ENCODE data around the gene CISH. TPM values are rescaled to one million over a fixed set of nuclear protein-coding genes. Genes with fewer than 3 reads are reported as not detected.

The CISH gene
- total and polyA plus RNA-seq, 10 of the 15 experiments (the other 5 are each of a cell fraction or from before 2014, with no cell fraction given), result 0.21 to 4.4 (median 1.8) TPM

GRCh38 chr3:50567386-50568167 is 44.0 kb downstream of the CISH start, which contains the start of gene C3orf18 (continued):
- no peak for TF ChIP-seq ZBTB33 (IDR thresholded peaks at IDR 0.05)
- no peak for TF ChIP-seq ZNF274 (IDR thresholded peaks at IDR 0.05; ENCODE audit: insufficient read depth, insufficient read length)
- no peak for TF ChIP-seq ZNF24 (IDR thresholded peaks at IDR 0.05)
- TF ChIP-seq, protein P1, sequence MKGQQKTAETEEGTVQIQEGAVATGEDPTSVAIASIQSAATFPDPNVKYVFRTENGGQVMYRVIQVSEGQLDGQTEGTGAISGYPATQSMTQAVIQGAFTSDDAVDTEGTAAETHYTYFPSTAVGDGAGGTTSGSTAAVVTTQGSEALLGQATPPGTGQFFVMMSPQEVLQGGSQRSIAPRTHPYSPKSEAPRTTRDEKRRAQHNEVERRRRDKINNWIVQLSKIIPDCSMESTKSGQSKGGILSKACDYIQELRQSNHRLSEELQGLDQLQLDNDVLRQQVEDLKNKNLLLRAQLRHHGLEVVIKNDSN (IDR thresholded peaks at IDR 0.05; ENCODE audit: borderline replicate concordance, extremely low read length, insufficient read depth, low read depth, low read length), result no peak
- TF ChIP-seq NRF1 (conservative IDR thresholded peaks at IDR 0.05; ENCODE audit: low read depth, low read length), result no peak; the same call in 1 of the 2 replicates

DNA sequence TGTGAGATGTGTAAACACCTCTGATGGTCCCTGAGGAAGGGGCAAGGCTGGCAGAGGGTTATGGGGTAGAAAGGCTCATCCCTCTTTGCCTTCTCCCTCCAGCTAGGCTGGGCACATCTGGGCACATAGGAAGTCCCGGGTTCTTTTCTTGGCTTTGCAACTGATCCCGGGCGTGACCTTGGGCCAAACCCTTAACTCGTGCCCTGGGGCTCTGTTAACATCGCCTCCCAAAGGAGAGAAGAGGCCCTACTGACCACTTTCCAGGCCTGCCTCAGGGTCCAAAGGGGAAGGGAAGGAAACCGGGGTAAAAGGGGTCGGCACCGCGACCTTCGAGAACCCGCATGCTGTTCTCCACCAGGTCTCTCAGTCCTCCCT is 44.6 kb downstream of the CISH start:
- ChIA-PET CTCF (interaction anchor here (0.8 to 9.9 kb wide), 10 partner anchors 10 to 1115 kb away, joined by 3 to 164 read pairs (median 6); partner anchors contain the start of genes CISH and MAPKAPK3), RAD21 (ENCODE audit: unreplicated experiment) (interaction anchor here (0.8 to 2.0 kb wide), 7 partner anchors 23 to 53 kb away, joined by 3 to 14 read pairs (median 4); partner anchors contain the start of gene CISH), POLR2A (interaction anchor here (0.6 to 2.5 kb wide), 14 partner anchors 19 to 1417 kb away, joined by 3 to 14 read pairs (median 4); partner anchors contain the start of genes CISH, CYB561D2, MAPKAPK3 and NPRL2), SMC1A (ENCODE audit: uncharacterized antibody, unreplicated experiment) (interaction anchor here (1.0 to 2.9 kb wide), 5 partner anchors 23 to 49 kb away, joined by 3 to 21 read pairs (median 3); partner anchors contain the start of gene CISH)
- Histone ChIP-seq H4K20me1 (ENCODE audit: control insufficient read depth, insufficient read depth) (no peaks in the 10 kb centered on the region), H3K4me3 (peak overlapping the region; percentile 81; the same call in 1 of the 2 replicates), H3K9ac (ENCODE audit: control insufficient read depth, insufficient read depth, low read length) (peak overlapping the region; percentile 24; the same call in 1 of the 2 replicates), H2AFZ (ENCODE audit: control insufficient read depth, low read depth, low read length) (peak overlapping the region; percentile 73), H3K4me1 (ENCODE audit: control insufficient read depth, insufficient read depth, low read length) (peaks cover 13% of the 10 kb centered on the region), H3K4me2 (ENCODE audit: control insufficient read depth, insufficient read depth) (peak overlapping the region; percentile 96), H3K27ac (ENCODE audit: control insufficient read depth, insufficient read depth) (no peak overlapping the region), H3K27me3 (replicated peaks in 1 of 2; ENCODE audit: control insufficient read depth in 2 of 2, insufficient read depth in 2 of 2, low read length in 1 of 2) (no peaks in the 10 kb centered on the region), H3K9me3 (replicated peaks; ENCODE audit: control insufficient read depth, insufficient read depth, low read length) (no peaks in the 10 kb centered on the region), H3K36me3 (ENCODE audit: control insufficient read depth in 2 of 2, insufficient read depth in 2 of 2, low read length in 1 of 2) (no peaks in the 10 kb centered on the region), H3K79me2 (ENCODE audit: control insufficient read depth, insufficient read depth, low read length) (peaks cover 5% of the 10 kb centered on the region)
- FAIRE-seq (no peak), ATAC-seq (no peak), DNase-seq (ENCODE audit: low read depth, low spot score) (no peak)
- intact Hi-C loops (cut with micrococcal nuclease; ENCODE audit: unreplicated experiment) (loop anchor here (5.0 kb wide), 1 partner anchor 820 kb away; the partner anchor contains the start of gene MANF), in situ Hi-C loops (cut with MboI) (no loop called here)
- WGBS (ENCODE audit: insufficient coverage, insufficient replicate concordance, low lambda C conversion rate, missing lambda C conversion rate), result 39% methylated on average over 11 of the region's 11 CpGs
- BruUV-seq (replicated peaks), result no TSS peak
- TF ChIP-seq SMARCA5 (IDR thresholded peaks at IDR 0.05) (no peak), IRF5 (IDR thresholded peaks at IDR 0.05; ENCODE audit: borderline replicate concordance) (no peak), ZBTB33 (IDR thresholded peaks at IDR 0.05) (no peak)
- TF ChIP-seq, protein P2, sequence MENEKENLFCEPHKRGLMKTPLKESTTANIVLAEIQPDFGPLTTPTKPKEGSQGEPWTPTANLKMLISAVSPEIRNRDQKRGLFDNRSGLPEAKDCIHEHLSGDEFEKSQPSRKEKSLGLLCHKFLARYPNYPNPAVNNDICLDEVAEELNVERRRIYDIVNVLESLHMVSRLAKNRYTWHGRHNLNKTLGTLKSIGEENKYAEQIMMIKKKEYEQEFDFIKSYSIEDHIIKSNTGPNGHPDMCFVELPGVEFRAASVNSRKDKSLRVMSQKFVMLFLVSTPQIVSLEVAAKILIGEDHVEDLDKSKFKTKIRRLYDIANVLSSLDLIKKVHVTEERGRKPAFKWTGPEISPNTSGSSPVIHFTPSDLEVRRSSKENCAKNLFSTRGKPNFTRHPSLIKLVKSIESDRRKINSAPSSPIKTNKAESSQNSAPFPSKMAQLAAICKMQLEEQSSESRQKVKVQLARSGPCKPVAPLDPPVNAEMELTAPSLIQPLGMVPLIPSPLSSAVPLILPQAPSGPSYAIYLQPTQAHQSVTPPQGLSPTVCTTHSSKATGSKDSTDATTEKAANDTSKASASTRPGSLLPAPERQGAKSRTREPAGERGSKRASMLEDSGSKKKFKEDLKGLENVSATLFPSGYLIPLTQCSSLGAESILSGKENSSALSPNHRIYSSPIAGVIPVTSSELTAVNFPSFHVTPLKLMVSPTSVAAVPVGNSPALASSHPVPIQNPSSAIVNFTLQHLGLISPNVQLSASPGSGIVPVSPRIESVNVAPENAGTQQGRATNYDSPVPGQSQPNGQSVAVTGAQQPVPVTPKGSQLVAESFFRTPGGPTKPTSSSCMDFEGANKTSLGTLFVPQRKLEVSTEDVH (IDR thresholded peaks at IDR 0.05; ENCODE audit: low read depth, partially characterized antibody), result no peak

Measured in GM12878 (cell line).